CD4-positive, alpha-beta T cell treated with Interleukin-17A for 4 hours (primary cell): ENCODE measurements around the gene TECTB.

Experiments used
- DNase-seq: peaks from one replicate; pipeline ENCODE4 v3.0.0-alpha.2; 2020; ENCODE audit warnings: mixed read lengths

The TECTB gene

GRCh38 chr10:112275512-112276245, 7.5 kb upstream of the TECTB start:
- DNase-seq, result no peak

- no peak for DNase-seq
These were observed 4.3 kb upstream of the TECTB start for GRCh38 chr10:112278871-112279270.

- no peak for DNase-seq
These were observed 3.8 kb upstream of the TECTB start for GRCh38 chr10:112279433-112279832.

- DNase-seq, result no peak
These were observed 2.8 kb upstream of the TECTB start for GRCh38 chr10:112280205-112280921.

GRCh38 chr10:112282086-112282485, 1.1 kb upstream of the TECTB start:
- no peak for DNase-seq

GRCh38 chr10:112286837-112287818, 3.9 kb downstream of the TECTB start:
- no peak for DNase-seq

- DNase-seq, result no peak
These were observed 4.6 kb downstream of the TECTB start for GRCh38 chr10:112287844-112288243.

- DNase-seq, result no peak
These were observed 5.3 kb downstream of the TECTB start for GRCh38 chr10:112288486-112288885.

GRCh38 chr10:112289373-112290053, 6.3 kb downstream of the TECTB start:
- no peak for DNase-seq

- DNase-seq, result no peak
These were observed 6.8 kb downstream of the TECTB start for GRCh38 chr10:112290054-112290373.

GRCh38 chr10:112294169-112294568, 11.0 kb downstream of the TECTB start:
- no peak for DNase-seq

GRCh38 chr10:112295853-112296830, 12.9 kb downstream of the TECTB start:
- no peak for DNase-seq

GRCh38 chr10:112296908-112297331, 13.7 kb downstream of the TECTB start:
- no peak for DNase-seq

- DNase-seq, result no peak
These were observed 15.4 kb downstream of the TECTB start for GRCh38 chr10:112298581-112298980.

- no peak for DNase-seq
These were observed 16.3 kb downstream of the TECTB start for GRCh38 chr10:112299456-112299855.

- DNase-seq, result no peak
These were observed 19.1 kb downstream of the TECTB start for GRCh38 chr10:112302335-112302734.

GRCh38 chr10:112303528-112303927, 20.3 kb downstream of the TECTB start:
- DNase-seq, result no peak

GRCh38 chr10:112304267-112304859, 21.2 kb downstream of the TECTB start:
- no peak for DNase-seq

- peak; percentile 33 for DNase-seq
These were observed 24.3 kb downstream of the TECTB start for GRCh38 chr10:112307358-112308124.

GRCh38 chr10:112308125-112308502, 24.9 kb downstream of the TECTB start:
- DNase-seq, result no peak
